Esophagus muscularis mucosa (tissue), 4 donors: ENCODE results near the gene RSU1. TPM values are rescaled to one million over a fixed set of nuclear protein-coding genes. Genes with fewer than 3 reads are reported as not detected.

Source experiments
- DNase-seq: peaks from one replicate; pipeline ENCODE4 v3.0.0-alpha.2; 2017; ENCODE audit errors: extremely low spot score
- H3K27ac ChIP-seq, 4 donors: fragments of 200-600 bp; sonication (generic); replicated peaks in 1 of 4; 1 replicate in 3 of 4; 2 replicates in 1 of 4; pipeline ENCODE4 v1.5.1; 2016 to 2019; ENCODE audit warnings: mild to moderate bottlenecking in 1 of 4
- H3K27me3 ChIP-seq, 4 donors: fragments of 200-600 bp; sonication (generic); one replicate each; pipeline versions ENCODE4 v1.5.1 to v1.6.0; 2016 to 2019
- H3K36me3 ChIP-seq, 4 donors: fragments of 200-600 bp; sonication (generic); one replicate each; pipeline ENCODE4 v1.5.1; 2016 to 2019
- H3K4me1 ChIP-seq, 4 donors: fragments of 200-600 bp; sonication (generic); one replicate each; pipeline ENCODE4 v1.5.1; 2016 to 2019
- H3K4me3 ChIP-seq, 4 donors: fragments of 200-600 bp; sonication (generic); 1 replicate in 2 of 4; 2 replicates in 2 of 4; pipeline ENCODE4 v1.5.1; 2016 to 2019; ENCODE audit warnings: mild to moderate bottlenecking in 4 of 4, moderate library complexity in 1 of 4
- H3K9me3 ChIP-seq, 4 donors: fragments of 200-600 bp; sonication (generic); 1 replicate in 3 of 4; 2 replicates in 1 of 4; pipeline ENCODE4 v1.5.1; 2016 to 2019
- EP300 ChIP-seq: sonication (generic); formaldehyde crosslinking; IDR thresholded peaks from one replicate; pipeline ENCODE4 v1.6.1; 2017; ENCODE audit warnings: antibody characterized with exemption
- POLR2A ChIP-seq: fragments of 450-650 bp; IDR thresholded peaks from one replicate; pipeline ENCODE4 v1.6.1; 2017; ENCODE audit warnings: antibody characterized with exemption, moderate library complexity, mild to moderate bottlenecking, low read depth
- POLR2AphosphoS5 ChIP-seq, 2 donors: sonication (generic); formaldehyde crosslinking; IDR thresholded peaks; one replicate each; pipeline ENCODE4 v1.6.1; 2017; ENCODE audit warnings: antibody characterized with exemption in 2 of 2
- WGBS: methylation state at CpG from one replicate; pipeline ENCODE4 v1.1.5; 2018; 5-methylcytosine and 5-hydroxymethylcytosine counted together
- intact Hi-C: fragments of 100-400 bp; cut with DNase I; formaldehyde crosslinking; loops from one replicate; pipeline ENCODE4 v1.15.1; 2023
- total RNA-seq, 4 donors: library from RNA; depleted of rRNA; stranded (reverse); fragments of >200 nt; gene quantifications; one replicate each; pipeline versions ENCODE4 v1.1.0 to v1.2.1, GENCODE V29; 2016
- TF ChIP-seq, protein P1 (sequence below), 3 experiments: fragments of 200-600 bp in 2 of 3; fragments of 450-650 bp in 1 of 3; sonication (generic) in 2 of 3; IDR thresholded peaks; one replicate each; pipeline ENCODE4 v1.5.1; 2017 to 2019; ENCODE audit warnings: antibody characterized with exemption in 3 of 3, mild to moderate bottlenecking in 2 of 3, moderate library complexity in 1 of 3

The RSU1 gene
- total RNA-seq, 4 donors from 2014 or later = 56.9 to 146 (median 90.7) TPM

DNA sequence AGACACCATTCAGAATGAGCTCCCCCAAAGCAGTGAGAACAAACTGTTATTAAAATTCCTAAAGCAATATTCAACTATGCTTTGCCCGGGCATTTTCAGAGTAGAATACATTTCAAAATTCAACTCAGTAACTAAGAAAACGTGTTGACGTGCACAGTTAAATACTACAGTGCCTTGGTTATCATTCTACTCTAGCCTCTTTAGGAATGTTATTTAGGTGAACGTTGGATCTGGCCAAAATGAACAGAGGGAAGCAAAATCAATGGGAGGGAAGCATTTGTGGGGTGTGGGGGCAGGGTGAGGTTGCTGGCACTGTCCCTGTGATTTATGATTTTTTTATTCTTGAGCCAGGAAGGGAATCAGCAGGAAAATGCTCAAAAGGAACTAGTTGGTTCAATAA, 27.5 kb downstream of the RSU1 start:
- 75% methylated on average over 4 of the region's 4 CpGs for WGBS
- Histone ChIP-seq H3K36me3 (peaks cover 0 to 7% (median 2%) of the 10 kb centered on the region in 4 donors), H3K27me3 (no peaks in the 10 kb centered on the region), H3K27ac (no peak overlapping the region), H3K4me1 (peaks cover 0 to 10% (median 7%) of the 10 kb centered on the region in 4 donors), H3K9me3 (no peaks in the 10 kb centered on the region), H3K4me3 (no peak overlapping the region)
- intact Hi-C loops = no loop called here
- DNase-seq = no peak
- no peak for TF ChIP-seq POLR2A
- TF ChIP-seq, protein P1, sequence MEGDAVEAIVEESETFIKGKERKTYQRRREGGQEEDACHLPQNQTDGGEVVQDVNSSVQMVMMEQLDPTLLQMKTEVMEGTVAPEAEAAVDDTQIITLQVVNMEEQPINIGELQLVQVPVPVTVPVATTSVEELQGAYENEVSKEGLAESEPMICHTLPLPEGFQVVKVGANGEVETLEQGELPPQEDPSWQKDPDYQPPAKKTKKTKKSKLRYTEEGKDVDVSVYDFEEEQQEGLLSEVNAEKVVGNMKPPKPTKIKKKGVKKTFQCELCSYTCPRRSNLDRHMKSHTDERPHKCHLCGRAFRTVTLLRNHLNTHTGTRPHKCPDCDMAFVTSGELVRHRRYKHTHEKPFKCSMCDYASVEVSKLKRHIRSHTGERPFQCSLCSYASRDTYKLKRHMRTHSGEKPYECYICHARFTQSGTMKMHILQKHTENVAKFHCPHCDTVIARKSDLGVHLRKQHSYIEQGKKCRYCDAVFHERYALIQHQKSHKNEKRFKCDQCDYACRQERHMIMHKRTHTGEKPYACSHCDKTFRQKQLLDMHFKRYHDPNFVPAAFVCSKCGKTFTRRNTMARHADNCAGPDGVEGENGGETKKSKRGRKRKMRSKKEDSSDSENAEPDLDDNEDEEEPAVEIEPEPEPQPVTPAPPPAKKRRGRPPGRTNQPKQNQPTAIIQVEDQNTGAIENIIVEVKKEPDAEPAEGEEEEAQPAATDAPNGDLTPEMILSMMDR (IDR thresholded peaks at IDR 0.05) = no peak
- TF ChIP-seq EP300 = no peak
- TF ChIP-seq POLR2AphosphoS5 (IDR thresholded peaks at IDR 0.05) = no peak

DNA sequence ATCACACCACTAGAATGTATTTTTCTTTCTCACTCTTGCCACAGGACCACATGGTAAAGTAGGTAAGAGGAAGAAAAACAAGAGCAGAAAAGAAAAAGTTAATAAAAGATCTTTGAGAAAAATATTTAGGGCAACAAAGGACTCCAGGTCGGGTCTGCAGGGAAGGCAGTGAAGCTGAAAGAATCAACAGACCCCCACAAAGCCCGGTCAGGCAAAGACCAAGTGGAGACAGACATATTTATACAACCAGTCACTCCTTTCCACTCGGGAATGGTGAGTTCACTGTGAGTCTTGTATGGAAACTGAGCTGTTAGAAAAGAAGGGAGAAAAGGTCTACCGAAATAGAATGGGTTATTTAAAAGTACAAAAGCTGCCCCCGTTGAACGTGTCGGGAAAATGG, 28.0 kb downstream of the RSU1 start:
- Histone ChIP-seq H3K27me3 (no peaks in the 10 kb centered on the region), H3K27ac (no peak overlapping the region), H3K9me3 (no peaks in the 10 kb centered on the region), H3K4me1 (peaks cover 0 to 10% (median 7%) of the 10 kb centered on the region in 4 donors), H3K36me3 (peaks cover 0 to 7% (median 2%) of the 10 kb centered on the region in 4 donors), H3K4me3 (no peak overlapping the region)
- TF ChIP-seq POLR2A (no peak), POLR2AphosphoS5 (IDR thresholded peaks at IDR 0.05) (no peak), EP300 (no peak)
- TF ChIP-seq, protein P1 (IDR thresholded peaks at IDR 0.05) = no peak
- intact Hi-C loops = no loop called here
- 81% methylated on average over 7 of the region's 7 CpGs for WGBS
- no peak for DNase-seq

DNA sequence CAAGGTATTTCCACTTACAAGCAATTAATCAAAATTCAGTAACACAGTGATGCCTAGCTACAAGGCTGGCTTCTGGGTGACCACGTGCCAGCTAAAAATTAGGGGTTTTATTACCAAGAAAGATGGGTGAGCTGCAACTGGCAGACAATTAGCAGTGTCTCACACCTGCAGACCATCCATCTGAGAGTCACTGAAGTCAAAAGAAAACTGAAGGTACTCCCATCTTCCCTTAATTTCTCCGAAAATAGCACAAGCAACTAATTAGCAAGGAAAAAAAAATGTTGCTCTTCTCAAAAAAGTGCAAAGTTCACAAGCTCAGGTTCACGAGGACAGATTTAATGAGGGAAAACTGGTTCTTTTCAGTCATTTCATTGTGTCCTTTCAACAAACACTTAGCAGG, 28.4 kb downstream of the RSU1 start:
- Histone ChIP-seq H3K36me3 (peaks cover 0 to 7% (median 2%) of the 10 kb centered on the region in 4 donors), H3K9me3 (no peaks in the 10 kb centered on the region), H3K4me3 (no peak overlapping the region), H3K27ac (no peak overlapping the region), H3K27me3 (no peaks in the 10 kb centered on the region), H3K4me1 (peaks cover 0 to 10% (median 7%) of the 10 kb centered on the region in 4 donors)
- TF ChIP-seq POLR2A (no peak), POLR2AphosphoS5 (IDR thresholded peaks at IDR 0.05) (no peak), EP300 (no peak)
- TF ChIP-seq, protein P1 (IDR thresholded peaks at IDR 0.05) = no peak
- DNase-seq = no peak
- intact Hi-C loops = no loop called here
- WGBS = 94% methylated on average over 3 of the region's 3 CpGs

DNA sequence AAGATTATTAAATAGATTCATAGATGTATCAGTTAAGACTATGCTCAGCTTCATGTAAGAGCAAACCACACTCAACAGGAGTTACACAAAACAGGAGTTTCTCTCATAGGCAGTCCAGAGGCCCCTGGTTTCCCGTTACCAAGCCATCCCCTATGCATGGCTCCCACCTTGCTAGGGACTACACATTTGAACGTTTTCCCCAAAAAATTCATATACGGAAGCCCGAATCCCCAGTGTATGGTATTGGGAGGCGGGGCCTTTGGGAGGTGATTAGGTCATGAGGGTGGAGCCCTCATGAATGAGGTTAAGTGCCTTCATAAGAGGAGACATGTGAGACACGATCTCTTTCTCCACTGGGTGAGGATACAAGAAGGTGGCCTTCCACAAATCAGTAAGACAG, 29.1 kb downstream of the RSU1 start:
- no peak for DNase-seq
- no peaks in the 10 kb centered on the region for H3K9me3 ChIP-seq
- TF ChIP-seq POLR2A (no peak), POLR2AphosphoS5 (IDR thresholded peaks at IDR 0.05) (no peak), EP300 (no peak)
- TF ChIP-seq, protein P1 (IDR thresholded peaks at IDR 0.05) = no peak
- H3K4me1 ChIP-seq = peaks cover 0 to 10% (median 7%) of the 10 kb centered on the region in 4 donors
- intact Hi-C loops = no loop called here
- H3K27me3 ChIP-seq = no peaks in the 10 kb centered on the region
- H3K27ac ChIP-seq = no peak overlapping the region
- WGBS = 96% methylated on average over 6 of the region's 6 CpGs
- no peak overlapping the region for H3K4me3 ChIP-seq
- peaks cover 0 to 7% (median 2%) of the 10 kb centered on the region in 4 donors for H3K36me3 ChIP-seq

DNA sequence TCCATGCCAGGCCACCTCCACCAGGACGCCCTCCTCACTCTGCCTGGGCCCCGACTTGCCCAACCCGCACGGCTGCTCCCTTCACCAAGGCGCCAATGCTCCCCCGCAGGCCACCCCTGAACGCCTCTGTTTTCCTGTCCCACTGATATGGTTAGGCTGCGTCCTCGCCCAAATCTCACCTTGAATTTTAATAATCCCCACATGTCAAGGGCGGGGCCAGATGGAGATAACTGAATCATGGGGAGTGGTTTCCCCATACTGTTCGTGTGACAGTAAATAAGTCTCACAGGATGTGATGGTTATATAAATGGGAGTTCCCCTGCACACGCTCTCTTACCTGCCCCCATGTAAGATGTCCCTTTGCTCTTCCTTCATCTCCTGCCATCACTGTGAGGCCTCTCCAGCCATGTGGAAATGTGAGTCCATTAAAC, 29.8 kb downstream of the RSU1 start:
- Histone ChIP-seq H3K36me3 (peaks cover 0 to 7% (median 2%) of the 10 kb centered on the region in 4 donors), H3K4me3 (no peak overlapping the region), H3K27ac (no peak overlapping the region), H3K9me3 (no peaks in the 10 kb centered on the region), H3K4me1 (peaks cover 0 to 4% (median 3%) of the 10 kb centered on the region in 4 donors), H3K27me3 (no peaks in the 10 kb centered on the region)
- TF ChIP-seq EP300 (no peak), POLR2A (no peak), POLR2AphosphoS5 (IDR thresholded peaks at IDR 0.05) (no peak)
- TF ChIP-seq, protein P1 (IDR thresholded peaks at IDR 0.05) = no peak
- 96% methylated on average over 12 of the region's 12 CpGs for WGBS
- no peak for DNase-seq
- intact Hi-C loops = no loop called here
